Measurements from ENCODE around the gene CDH24. TPM values are rescaled to one million over a fixed set of nuclear protein-coding genes. Genes with fewer than 3 reads are reported as not detected.

The CDH24 gene
- total and polyA plus RNA-seq, 9 of the 15 experiments (the other 6 are each of a cell fraction or from before 2014, with no cell fraction given) = 0.04 to 16.2 (median 4.9) TPM

- TF ChIP-seq GTF2E2 (tag; IDR thresholded peaks at IDR 0.05) (no peak), ARID1B (IDR thresholded peaks at IDR 0.05) (peak; percentile 55), ZBTB12 (CRISPR knock-in tag; IDR thresholded peaks at IDR 0.05) (no peak), MED1 (CRISPR knock-in tag; IDR thresholded peaks at IDR 0.05; ENCODE audit: borderline replicate concordance) (no peak), CEBPZ (IDR thresholded peaks at IDR 0.05; ENCODE audit: borderline replicate concordance, low read depth, low read length) (no peak), PHTF2 (CRISPR knock-in tag; IDR thresholded peaks at IDR 0.05) (no peak), MECOM (CRISPR knock-in tag; IDR thresholded peaks at IDR 0.05) (0 out of 2 replicates have a peak, but pooled peaks have one; percentile 55), PRDM10 (IDR thresholded peaks at IDR 0.05; ENCODE audit: partially characterized antibody) (peak; percentile 98), PKNOX1 (IDR thresholded peaks at IDR 0.05) (no peak), RBM15 (IDR thresholded peaks at IDR 0.05; ENCODE audit: insufficient read depth, low read length) (no peak), PTBP1 (IDR thresholded peaks at IDR 0.05; ENCODE audit: low read depth, low read length) (no peak), SAFB2 (IDR thresholded peaks at IDR 0.05; ENCODE audit: borderline replicate concordance, low read depth, low read length, severe bottlenecking) (no peak), DDX20 (tag; IDR thresholded peaks at IDR 0.05; ENCODE audit: low read depth) (no peak), MTA3 (IDR thresholded peaks at IDR 0.05; ENCODE audit: borderline replicate concordance) (peak; percentile 75; the same call in 1 of the 2 replicates), ZNF707 (CRISPR knock-in tag; conservative IDR thresholded peaks at IDR 0.05) (no peak), HNRNPL (IDR thresholded peaks at IDR 0.05; ENCODE audit: low read depth, low read length) (no peak), SP2 (IDR thresholded peaks at IDR 0.05; ENCODE audit: extremely low read depth, low read depth, low read length, poor library complexity, severe bottlenecking) (no peak), HDAC6 (IDR thresholded peaks at IDR 0.05; ENCODE audit: low read depth, low read length) (no peak), KHSRP (IDR thresholded peaks at IDR 0.05) (no peak)
Measured at GRCh38 chr14:23009939-23010726, 47.2 kb downstream of the CDH24 start, which contains the start of gene C14orf93 (continued).
